OCI-LY7 (cell line): ENCODE data around the gene MYH7.

Experiments
- CTCF ChIP-seq: fragments of 200-600 bp; sonication (generic); conservative IDR thresholded peaks from 2 replicates; pipeline ENCODE4 v1.5.1; 2014; ENCODE audit warnings: mild to moderate bottlenecking, antibody characterized with exemption, low read length, moderate library complexity, mixed read lengths
- EZH2phosphoT487 ChIP-seq: fragments of 200-600 bp; sonication (generic); IDR thresholded peaks from 2 replicates; pipeline ENCODE4 v1.6.1; 2018; ENCODE audit warnings: low read depth, borderline replicate concordance, mild to moderate bottlenecking, mixed run types, antibody characterized with exemption, low read length, moderate library complexity, mixed read lengths

- no peak for TF ChIP-seq CTCF
- no peak for TF ChIP-seq EZH2phosphoT487
These were observed 10.3 kb upstream of the MYH7 start for GRCh38 chr14:23445773-23446172.
